Midbrain (tissue), 1 donor: ENCODE measurements around the gene KLHL41.
"Not testable (repeated sequence)": the region's sequence is repeated elsewhere in the genome, so short reads cannot be mapped to it uniquely, and the experiment has no call there.

ENCODE experiments used
- DNase-seq: peaks from one replicate; lab custom pipeline; 2025; lab: John Stamatoyannopoulos, UW

Gene KLHL41

GRCh38 chr2:169510496-169510895, 994 bp downstream of the KLHL41 start:
- no peak for DNase-seq

- DNase-seq, result no peak
Observed at GRCh38 chr2:169511818-169512217, 2.3 kb downstream of the KLHL41 start.

GRCh38 chr2:169512525-169512924, 3.0 kb downstream of the KLHL41 start:
- no peak for DNase-seq

GRCh38 chr2:169513094-169513493, 3.6 kb downstream of the KLHL41 start:
- no peak for DNase-seq

GRCh38 chr2:169513926-169514325, 4.4 kb downstream of the KLHL41 start:
- no peak for DNase-seq

GRCh38 chr2:169514758-169515157, 5.3 kb downstream of the KLHL41 start:
- DNase-seq, result not testable (repeated sequence)

GRCh38 chr2:169516488-169516995, 7.0 kb downstream of the KLHL41 start:
- not testable (repeated sequence) for DNase-seq

- DNase-seq, result no peak
Observed at GRCh38 chr2:169520896-169521295, 11.4 kb downstream of the KLHL41 start.

GRCh38 chr2:169523681-169524080, 14.2 kb downstream of the KLHL41 start:
- no peak for DNase-seq

GRCh38 chr2:169525434-169525833, 15.9 kb downstream of the KLHL41 start:
- DNase-seq, result no peak

- DNase-seq, result no peak
Observed at GRCh38 chr2:169526451-169526850, 16.9 kb downstream of the KLHL41 start.

GRCh38 chr2:169528271-169528701, 18.8 kb downstream of the KLHL41 start:
- peak; percentile 55 for DNase-seq

- not testable (repeated sequence) for DNase-seq
Observed at GRCh38 chr2:169539460-169539859, 30.0 kb downstream of the KLHL41 start.

- DNase-seq, result no peak
Observed at GRCh38 chr2:169540146-169540545, 30.6 kb downstream of the KLHL41 start.

GRCh38 chr2:169542433-169542832, 32.9 kb downstream of the KLHL41 start:
- no peak for DNase-seq

- DNase-seq, result no peak
Observed at GRCh38 chr2:169546756-169547155, 37.3 kb downstream of the KLHL41 start.

- DNase-seq, result no peak
Observed at GRCh38 chr2:169561364-169561763, 51.9 kb downstream of the KLHL41 start.

GRCh38 chr2:169562084-169562483, 52.6 kb downstream of the KLHL41 start:
- not testable (repeated sequence) for DNase-seq

GRCh38 chr2:169562519-169562918, 53.0 kb downstream of the KLHL41 start:
- no peak for DNase-seq

GRCh38 chr2:169565686-169566085, 56.2 kb downstream of the KLHL41 start:
- no peak for DNase-seq

GRCh38 chr2:169569948-169570347, 60.4 kb downstream of the KLHL41 start:
- no peak for DNase-seq

- not testable (repeated sequence) for DNase-seq
Observed at GRCh38 chr2:169570752-169571151, 61.2 kb downstream of the KLHL41 start.

GRCh38 chr2:169571571-169571970, 62.1 kb downstream of the KLHL41 start:
- no peak for DNase-seq

- DNase-seq, result no peak
Observed at GRCh38 chr2:169572189-169572588, 62.7 kb downstream of the KLHL41 start.

GRCh38 chr2:169572821-169573159, 63.3 kb downstream of the KLHL41 start:
- DNase-seq, result no peak
